Activated naive CD4-positive, alpha-beta T cell treated with anti-CD3 and anti-CD28 coated beads, Interleukin-2, amount 50 U/mL, for 72 hours (primary cell): ENCODE results near the gene ESPN. TPM values are rescaled to one million over a fixed set of nuclear protein-coding genes. Genes with fewer than 3 reads are reported as not detected.
"Not testable (repeated sequence)": the region's sequence is repeated elsewhere in the genome, so short reads cannot be mapped to it uniquely, and the experiment has no call there.

ENCODE experiments used
- ATAC-seq, 2 donors: fragments of 150-1000 bp; cut with Tn5 transposase; 2 replicates each; pipeline ENCODE4 v1.10.0; 2021; ENCODE audit warnings: mild to moderate bottlenecking in 2 of 2, moderate library complexity in 2 of 2
- DNase-seq, 2 donors: peaks; one replicate each; pipeline ENCODE4 v3.0.0; 2021 to 2022; ENCODE audit warnings: low spot score in 2 of 2
- H3K27ac Mint-ChIP-seq, 2 donors: one replicate each; pipeline ENCODE4 v1.8.0; 2022; ENCODE audit warnings: mild to moderate bottlenecking in 2 of 2, mixed read lengths in 2 of 2
- H3K36me3 Mint-ChIP-seq, 2 donors: one replicate each; pipeline ENCODE4 v1.8.0; 2022; ENCODE audit warnings: mixed read lengths in 2 of 2
- H3K9me3 Mint-ChIP-seq, 2 donors: one replicate each; pipeline ENCODE4 v1.8.0; 2022; ENCODE audit warnings: mixed read lengths in 2 of 2
- total RNA-seq, 2 donors: library from RNA; stranded (reverse); gene quantifications; one replicate each; pipeline ENCODE4 v1.2.3, GENCODE V29; 2022

Gene ESPN
- total RNA-seq, 2 donors from 2014 or later, result 0.89 to 1.9 TPM

- Mint-ChIP-seq H3K9me3 (no peaks in the 10 kb centered on the region), H3K36me3 (no peaks in the 10 kb centered on the region), H3K27ac (peak overlapping the region in 1 of 2 donors; percentile 63)
- DNase-seq (no peak), ATAC-seq (no peak)
Measured at GRCh38 chr1:6491966-6492365, 67.4 kb downstream of the ESPN start.

DNA sequence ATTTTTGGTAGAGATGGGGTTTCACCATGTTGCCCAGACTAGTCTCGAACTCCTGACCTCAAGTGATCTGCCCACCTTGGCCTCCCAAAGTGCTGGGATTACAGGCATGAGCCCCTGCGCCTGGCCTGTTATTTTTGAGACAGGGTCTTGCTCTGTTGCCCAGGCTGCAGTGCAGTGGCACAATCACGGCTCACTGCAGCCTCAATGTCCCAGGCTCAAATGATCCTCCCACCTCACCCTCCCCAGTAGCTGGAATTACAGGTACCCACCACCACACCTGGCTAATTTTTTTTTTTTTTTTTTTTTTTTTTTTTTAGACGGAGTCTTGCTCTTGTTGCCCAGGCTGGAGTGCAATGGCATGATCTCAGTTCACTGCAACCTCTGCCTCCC, 69.3 kb downstream of the ESPN start:
- not testable (repeated sequence) for H3K36me3 Mint-ChIP-seq, ATAC-seq, H3K27ac Mint-ChIP-seq, DNase-seq, H3K9me3 Mint-ChIP-seq

GRCh38 chr1:6494627-6495026, 70.1 kb downstream of the ESPN start:
- DNase-seq, result no peak
- Mint-ChIP-seq H3K36me3 (no peaks in the 10 kb centered on the region), H3K27ac (peak overlapping the region in 1 of 2 donors; percentile 14)

DNA sequence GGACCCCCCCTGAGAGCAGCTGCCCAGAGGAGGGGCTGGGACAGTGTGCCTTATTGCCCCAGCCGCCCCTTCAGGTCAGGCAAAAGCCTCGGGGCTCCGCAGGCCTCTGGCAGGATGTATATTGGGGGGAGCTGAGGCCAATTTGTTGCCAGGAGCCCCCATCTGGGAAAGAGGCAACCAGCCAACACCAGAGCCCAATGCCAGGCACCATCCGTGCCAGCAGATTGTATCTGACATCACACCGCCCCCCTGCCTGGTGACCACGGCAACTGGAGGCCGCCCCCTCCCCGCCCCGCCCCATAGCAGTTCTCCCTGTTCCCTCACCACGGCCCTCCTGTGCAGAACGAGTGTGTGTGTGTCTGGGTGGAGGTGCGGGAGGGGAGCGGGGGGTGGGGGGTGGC, 70.5 kb downstream of the ESPN start:
- DNase-seq, result no peak
- H3K9me3 Mint-ChIP-seq, result no peaks in the 10 kb centered on the region
- H3K27ac Mint-ChIP-seq, result peak overlapping the region in 1 of 2 donors; percentile 14
- no peaks in the 10 kb centered on the region for H3K36me3 Mint-ChIP-seq
- ATAC-seq, result no peak

More at GRCh38 chr1:6494627-6495026, 70.1 kb downstream of the ESPN start:
- ATAC-seq, result no peak
- H3K9me3 Mint-ChIP-seq, result no peaks in the 10 kb centered on the region

DNA sequence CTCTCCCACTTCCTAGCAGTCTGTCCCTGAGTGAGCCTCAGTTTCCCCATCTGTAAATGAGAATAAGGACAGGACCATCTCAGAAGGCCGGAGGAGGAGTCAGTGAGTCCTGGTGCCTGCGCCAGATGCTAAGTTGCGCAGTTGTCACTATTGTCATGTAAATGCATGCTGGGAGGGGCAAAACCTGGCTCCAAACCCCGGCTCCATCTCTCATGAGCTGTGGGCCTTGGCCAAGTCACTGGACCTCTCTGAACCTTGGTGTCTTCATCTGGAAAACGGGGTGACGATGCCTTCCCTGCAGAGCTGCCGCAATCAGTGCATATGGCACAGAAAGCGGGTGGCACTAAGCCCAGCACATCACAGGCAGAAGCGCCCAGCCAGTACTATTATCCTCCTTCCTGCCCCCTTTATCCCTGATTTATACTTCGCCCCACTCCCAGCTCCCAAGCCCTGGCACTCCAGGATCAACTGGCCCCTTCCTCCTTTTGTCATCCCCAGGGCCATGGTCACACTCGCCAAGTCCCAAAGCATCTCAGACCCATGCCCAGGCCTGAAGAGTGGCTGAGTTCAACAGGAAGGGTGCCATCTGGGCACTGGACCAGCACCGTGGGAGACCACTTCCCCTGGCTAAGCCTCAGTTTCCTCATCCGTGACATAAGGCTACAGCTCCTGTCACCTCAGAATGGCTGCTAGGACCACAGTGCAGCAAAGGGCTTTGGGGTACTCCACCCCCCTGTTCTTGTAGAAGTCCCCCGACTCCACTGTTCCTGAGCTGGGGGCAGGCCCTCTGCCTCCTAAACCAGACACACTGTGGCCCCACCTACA, 71.2 kb downstream of the ESPN start:
- ATAC-seq (no peak), DNase-seq (no peak)
- no peak overlapping the region for H3K27ac Mint-ChIP-seq
- H3K36me3 Mint-ChIP-seq, result no peaks in the 10 kb centered on the region
- H3K9me3 Mint-ChIP-seq, result no peaks in the 10 kb centered on the region

GRCh38 chr1:6496365-6496721, 71.8 kb downstream of the ESPN start:
- H3K9me3 Mint-ChIP-seq, result no peaks in the 10 kb centered on the region
- H3K27ac Mint-ChIP-seq, result no peak overlapping the region
- ATAC-seq (no peak), DNase-seq (no peak)
- H3K36me3 Mint-ChIP-seq, result no peaks in the 10 kb centered on the region

GRCh38 chr1:6496890-6497214, 72.3 kb downstream of the ESPN start:
- ATAC-seq (no peak), DNase-seq (no peak)
- Mint-ChIP-seq H3K9me3 (no peaks in the 10 kb centered on the region), H3K27ac (no peak overlapping the region), H3K36me3 (no peaks in the 10 kb centered on the region)

DNA sequence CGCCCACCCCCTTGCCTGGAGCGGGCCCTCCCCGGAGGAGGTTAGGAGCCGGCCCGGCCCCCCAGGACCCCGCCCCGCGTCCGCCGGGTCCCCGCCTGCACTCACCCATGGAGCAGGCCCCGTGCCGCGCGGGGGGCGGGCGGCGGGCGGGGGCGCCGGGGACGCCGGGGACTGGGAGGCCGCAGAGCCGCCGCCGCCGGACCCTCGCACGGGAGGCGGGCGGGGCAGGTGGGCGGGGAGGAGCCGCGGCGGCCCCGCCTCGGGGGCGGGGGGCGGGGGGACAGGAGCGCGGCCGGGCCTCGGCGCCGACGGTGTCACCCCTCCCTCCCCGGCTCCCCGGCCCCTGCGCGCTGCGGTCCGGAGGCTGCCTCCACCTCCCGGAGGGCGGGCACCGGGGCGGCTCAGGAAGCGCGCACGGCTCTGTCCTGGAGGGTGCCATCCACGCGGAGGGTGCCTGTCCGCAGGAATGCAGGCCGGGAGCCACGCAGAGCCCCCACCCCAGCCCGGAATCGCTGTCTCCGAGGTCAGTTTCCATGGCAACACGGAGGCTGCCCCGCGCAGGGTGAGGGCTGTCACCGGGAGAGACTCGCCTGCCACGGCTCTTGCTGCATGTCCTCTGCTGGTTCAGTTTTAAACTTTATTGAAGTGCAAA, 72.8 kb downstream of the ESPN start:
- H3K36me3 Mint-ChIP-seq, result no peaks in the 10 kb centered on the region
- ATAC-seq (peak; percentile 47 to 79), DNase-seq (peak in 1 of 2 donors; percentile 44)
- no peak overlapping the region for H3K27ac Mint-ChIP-seq
- H3K9me3 Mint-ChIP-seq, result no peaks in the 10 kb centered on the region

DNA sequence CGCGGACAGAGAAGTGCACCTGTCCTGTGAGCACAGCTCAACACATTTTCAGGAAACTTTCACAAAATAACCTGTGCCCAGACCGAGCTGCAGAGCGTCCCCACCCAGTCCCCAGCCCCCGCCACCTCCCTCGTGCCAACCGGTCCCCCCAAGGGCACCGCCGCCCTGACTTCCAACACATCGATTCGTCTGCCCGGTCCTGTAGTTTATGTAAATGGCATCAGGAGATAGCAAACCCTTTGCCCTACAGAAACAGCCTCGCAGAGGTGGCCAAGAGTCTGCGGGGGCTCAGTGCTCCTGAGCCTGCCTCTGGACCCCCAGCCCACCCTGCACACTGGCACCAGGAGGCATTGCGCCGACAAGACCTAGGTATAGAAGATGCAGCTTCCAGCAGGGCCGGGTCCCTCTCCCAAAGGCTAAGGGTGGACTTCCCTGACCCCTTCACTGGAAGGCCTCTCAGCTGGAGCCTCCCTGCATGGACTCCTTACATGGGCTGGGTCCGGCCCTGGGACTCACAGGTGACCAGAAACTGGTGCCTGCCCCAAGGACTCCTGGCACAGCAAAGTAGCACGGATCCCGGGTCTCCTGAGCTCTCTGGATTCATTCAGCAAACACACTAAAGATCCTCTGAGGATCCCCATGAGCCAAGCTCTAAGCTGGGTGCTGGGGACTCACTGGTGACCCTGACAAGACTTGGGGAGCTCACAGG, 73.4 kb downstream of the ESPN start:
- Mint-ChIP-seq H3K27ac (no peak overlapping the region), H3K9me3 (no peaks in the 10 kb centered on the region), H3K36me3 (no peaks in the 10 kb centered on the region)
- no peak for ATAC-seq
- DNase-seq, result no peak

DNA sequence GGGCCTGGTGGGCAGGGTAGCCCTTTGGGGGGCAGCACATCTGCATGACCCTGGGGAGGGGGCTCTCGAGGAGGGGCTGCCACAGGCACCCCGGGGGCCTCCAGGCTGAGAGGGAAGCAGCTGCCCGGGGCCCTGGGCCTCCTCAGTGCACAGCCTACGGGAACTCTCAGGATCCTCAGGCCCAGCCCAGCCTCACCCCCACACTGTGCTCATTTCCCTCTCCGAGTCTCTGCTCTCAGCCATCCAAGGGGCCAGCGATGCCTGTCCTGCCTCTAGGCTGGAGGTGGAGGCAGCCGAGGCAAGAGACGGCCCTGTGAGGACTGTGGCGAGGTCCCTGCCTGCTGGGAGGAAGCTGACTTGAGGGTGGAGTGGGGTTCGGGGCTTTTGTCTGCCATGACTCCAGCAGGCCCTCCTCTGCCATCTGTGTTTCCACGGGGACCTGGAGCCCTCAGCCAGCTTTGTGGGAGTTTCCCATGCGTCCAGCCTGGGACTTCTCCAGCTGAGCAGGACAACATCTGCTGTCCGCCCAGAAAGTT, 74.1 kb downstream of the ESPN start:
- Mint-ChIP-seq H3K36me3 (no peaks in the 10 kb centered on the region), H3K27ac (no peak overlapping the region), H3K9me3 (no peaks in the 10 kb centered on the region)
- DNase-seq (no peak), ATAC-seq (no peak)

- no peak for ATAC-seq
- Mint-ChIP-seq H3K9me3 (no peaks in the 10 kb centered on the region), H3K36me3 (no peaks in the 10 kb centered on the region), H3K27ac (no peak overlapping the region)
- DNase-seq, result no peak
Measured at GRCh38 chr1:6499296-6499695, 74.7 kb downstream of the ESPN start.

DNA sequence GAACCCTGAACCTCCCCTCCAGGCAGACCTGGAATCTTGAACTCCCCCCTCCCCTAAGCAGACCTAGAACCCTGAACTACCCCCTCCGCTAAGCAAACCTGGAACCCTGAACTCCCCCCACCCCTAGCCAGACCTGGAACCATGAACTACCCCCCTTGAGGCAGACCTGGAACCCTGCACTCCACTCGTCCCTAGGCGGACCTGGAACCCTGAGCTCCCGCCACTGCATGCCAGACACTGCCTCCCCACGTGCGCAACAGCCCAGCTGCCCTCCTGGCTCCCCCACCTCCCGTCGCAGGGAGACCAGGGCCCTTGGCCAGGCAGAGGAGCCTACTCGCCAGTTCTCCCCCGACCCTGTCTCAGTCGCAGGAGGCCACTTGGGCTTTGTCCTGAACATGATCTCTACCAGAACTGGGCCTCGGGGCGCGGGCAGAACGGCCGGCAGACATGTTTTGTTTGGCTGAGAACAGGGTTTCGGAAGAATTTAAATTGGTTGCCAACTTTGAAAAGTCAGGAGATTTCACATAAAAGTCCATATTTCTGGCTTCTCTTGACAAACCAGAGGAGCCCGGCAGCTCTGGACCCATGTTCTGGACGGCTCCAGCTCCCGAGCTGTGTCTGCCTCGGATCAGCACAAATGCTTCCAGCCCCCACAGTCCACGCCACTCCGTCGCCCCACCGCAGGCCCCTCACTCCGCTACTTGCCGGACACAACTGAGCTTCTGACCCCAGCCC, 76.1 kb downstream of the ESPN start:
- Mint-ChIP-seq H3K36me3 (no peaks in the 10 kb centered on the region), H3K27ac (no peak overlapping the region), H3K9me3 (no peaks in the 10 kb centered on the region)
- DNase-seq (no peak), ATAC-seq (no peak)

- DNase-seq, result no peak
- Mint-ChIP-seq H3K9me3 (no peaks in the 10 kb centered on the region), H3K27ac (no peak overlapping the region), H3K36me3 (no peaks in the 10 kb centered on the region)
- no peak for ATAC-seq
Measured at GRCh38 chr1:6501279-6501813, 76.8 kb downstream of the ESPN start.

DNA sequence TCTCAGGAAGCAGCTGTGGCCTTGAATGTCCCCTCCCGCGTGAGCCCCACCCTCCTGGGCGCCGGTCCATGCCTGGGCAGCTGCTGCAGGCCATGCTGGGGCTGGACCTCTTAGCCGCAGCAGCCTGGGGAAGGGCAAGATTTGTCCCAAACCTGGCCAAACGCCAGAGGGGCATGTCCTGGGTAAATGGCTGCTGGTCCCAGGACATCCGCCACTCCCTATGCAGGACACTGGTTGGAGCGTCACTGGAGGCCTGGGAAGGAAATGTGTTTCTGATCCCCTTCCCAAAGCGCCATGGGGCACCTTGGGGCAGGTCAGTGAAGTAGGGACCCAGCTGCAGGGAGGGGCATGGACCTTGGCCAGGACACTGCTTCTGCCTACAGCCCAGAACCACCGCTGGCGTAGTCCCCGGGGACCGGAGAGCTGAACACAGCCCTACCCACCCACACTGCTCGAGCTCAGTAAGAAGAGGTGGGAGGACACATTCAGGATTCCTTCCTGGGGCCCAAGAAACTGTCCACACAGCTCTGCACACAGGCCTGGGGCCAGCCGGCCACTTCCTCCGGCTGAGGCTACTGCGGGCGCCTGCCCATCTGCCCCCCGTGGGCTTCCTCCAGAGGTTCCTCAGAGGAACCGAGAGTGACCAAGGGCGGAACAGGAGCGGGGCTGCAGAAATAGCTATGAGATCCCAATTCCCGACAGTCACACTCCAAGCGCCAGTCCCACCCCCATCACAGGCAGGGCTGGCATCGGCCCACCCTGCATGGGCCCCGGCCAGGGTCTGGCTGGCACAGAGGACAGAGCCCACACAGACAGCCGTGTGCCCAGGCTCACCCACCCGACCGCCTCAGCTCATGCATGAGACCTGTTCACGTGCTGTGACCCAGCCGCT, 77.7 kb downstream of the ESPN start:
- DNase-seq, result no peak
- no peaks in the 10 kb centered on the region for H3K9me3 Mint-ChIP-seq
- no peak for ATAC-seq
- no peak overlapping the region for H3K27ac Mint-ChIP-seq
- H3K36me3 Mint-ChIP-seq, result no peaks in the 10 kb centered on the region

DNA sequence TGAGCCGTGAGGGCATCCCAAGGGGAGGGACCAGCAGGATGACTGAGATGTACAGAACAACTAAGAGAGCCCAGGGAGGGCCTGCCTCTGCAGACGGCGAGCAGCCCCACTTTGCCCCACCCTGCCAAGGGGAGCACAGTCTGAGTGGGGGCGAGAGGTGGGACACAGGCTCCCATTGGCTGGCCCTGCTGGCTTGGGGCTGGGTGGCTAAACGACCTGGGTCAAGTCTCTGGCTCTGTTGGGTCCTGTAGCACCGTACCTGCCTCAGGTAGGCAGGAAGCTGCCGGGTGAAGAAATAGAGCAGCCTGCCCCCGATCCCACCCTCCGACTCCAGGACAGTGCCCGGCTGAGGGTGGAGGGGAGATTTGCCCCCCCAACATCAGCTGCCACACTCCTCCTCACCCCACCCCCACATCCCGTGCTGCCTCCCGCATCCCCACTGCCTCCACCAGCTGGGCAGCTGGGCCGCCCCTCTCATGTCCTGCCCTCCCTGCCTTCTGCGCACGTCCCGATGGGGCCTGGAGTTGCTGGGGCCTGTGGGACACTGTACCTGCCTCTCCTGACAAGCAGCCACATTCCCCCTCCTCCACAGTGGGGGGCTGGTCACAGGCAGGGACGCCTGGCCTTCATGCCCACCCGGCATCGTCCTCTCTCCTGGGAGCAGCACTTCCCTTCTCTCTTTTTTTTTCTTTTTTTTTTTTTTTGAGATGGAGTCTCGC, 79.5 kb downstream of the ESPN start:
- DNase-seq (no peak), ATAC-seq (no peak)
- Mint-ChIP-seq H3K36me3 (no peaks in the 10 kb centered on the region), H3K27ac (no peak overlapping the region), H3K9me3 (no peaks in the 10 kb centered on the region)
